HCT116 (cell line): ENCODE measurements around the gene COQ6. TPM values are rescaled to one million over a fixed set of nuclear protein-coding genes. Genes with fewer than 3 reads are reported as not detected.

Source experiments
- ATAC-seq: fragments of 200-7000 bp; cut with Tn5 transposase; 2 replicates; pipeline ENCODE4 v1.9.1; 2020; ENCODE audit warnings: mild to moderate bottlenecking, moderate library complexity
- BruUV-seq: library from RNA; stranded (reverse); fragments of 400-500 nt; replicated peaks from 2 replicates; lab custom pipeline; 2021; lab: Mats Ljungman, UMichigan
- CTCF ChIA-PET: fragments of 300-600 bp; sonication (Branson Sonifier 250); formaldehyde crosslinking; loops from one replicate; lab custom pipeline; 2021; ENCODE audit warnings: antibody characterized with exemption; lab: Charles Lee
- POLR2A ChIA-PET: fragments of 300-600, 350-600 bp; sonication (Branson Sonifier 250); formaldehyde crosslinking; loops from one replicate; lab custom pipeline; 2021; ENCODE audit warnings: antibody characterized with exemption; lab: Charles Lee
- RAD21 ChIA-PET, 2 experiments: fragments of 300-600 bp; sonication (Branson Sonifier 250); formaldehyde crosslinking; loops; one replicate each; lab custom pipeline; 2023; ENCODE audit warnings: low total read pairs in 2 of 2; ENCODE audit not compliant: uncharacterized antibody in 2 of 2, unreplicated experiment in 2 of 2, low non-redundant PET in 1 of 2; lab: Charles Lee
- DNase-seq: peaks from one replicate; pipeline ENCODE4 v3.0.0-alpha.2; 2010; ENCODE audit warnings: low read depth, low spot score
- H2AFZ ChIP-seq: fragments of 200-600 bp; shearing (Covaris generic), sonication (generic); 2 replicates; pipeline ENCODE4 v1.6.1; 2017; ENCODE audit warnings: low read depth, mixed run types, mixed read lengths, antibody characterized with exemption, low read length; ENCODE audit not compliant: poor library complexity, severe bottlenecking
- H3K27ac ChIP-seq: 2 replicates; pipeline ENCODE4 v1.5.1; 2012; ENCODE audit warnings: low read depth, low read length
- H3K27me3 ChIP-seq: fragments of 200-600 bp; sonication (generic); 2 replicates; pipeline ENCODE4 v1.6.1; 2016; ENCODE audit warnings: mixed run types, low read length, mixed read lengths; ENCODE audit not compliant: insufficient read depth
- H3K36me3 ChIP-seq, 2 experiments: fragments of 200-500 bp in 1 of 2; fragments of 200-600 bp in 1 of 2; sonication (Bioruptor generic) in 1 of 2; sonication (generic) in 1 of 2; 2 replicates each; pipeline versions ENCODE4 v1.5.1 to v1.6.1; 2014 to 2016; ENCODE audit warnings: low read length in 2 of 2, inconsistent platforms in 1 of 2, mixed read lengths in 1 of 2, mixed run types in 1 of 2; ENCODE audit not compliant: insufficient read depth in 2 of 2, control insufficient read depth in 1 of 2
- H3K4me1 ChIP-seq, 2 experiments: fragments of 200-600 bp in 1 of 2; sonication (generic) in 1 of 2; 2 replicates each; pipeline versions ENCODE4 v1.5.1 to v1.6.1; 2012 to 2017; ENCODE audit warnings: low read length in 2 of 2, inconsistent platforms in 1 of 2, mild to moderate bottlenecking in 1 of 2, mixed read lengths in 1 of 2, mixed run types in 1 of 2, moderate library complexity in 1 of 2; ENCODE audit not compliant: insufficient read depth in 2 of 2, control insufficient read depth in 1 of 2
- H3K4me2 ChIP-seq: fragments of 200-600 bp; sonication (generic); 2 replicates; pipeline ENCODE4 v1.6.1; 2017; ENCODE audit warnings: mixed run types, low read length, mixed read lengths
- H3K4me3 ChIP-seq, 2 experiments: fragments of 200-600 bp in 1 of 2; sonication (generic) in 1 of 2; replicated peaks in 1 of 2; 2 replicates each; pipeline ENCODE4 v1.5.1; 2011 to 2016; ENCODE audit warnings: low read length in 2 of 2, control low read depth in 1 of 2, low read depth in 1 of 2, mild to moderate bottlenecking in 1 of 2, mixed read lengths in 1 of 2, mixed run types in 1 of 2
- H3K79me2 ChIP-seq: fragments of 200-600 bp; sonication (generic); 2 replicates; pipeline ENCODE4 v1.6.1; 2017; ENCODE audit warnings: mild to moderate bottlenecking, mixed run types, low read length, moderate library complexity, mixed read lengths; ENCODE audit not compliant: insufficient read depth
- H3K9ac ChIP-seq: fragments of 200-600 bp; sonication (generic); 2 replicates; pipeline ENCODE4 v1.6.1; 2016; ENCODE audit warnings: low read length, mixed read lengths
- H3K9me2 ChIP-seq: fragments of 200-600 bp; sonication (generic), shearing (Covaris generic); 2 replicates; pipeline ENCODE4 v1.6.1; 2017; ENCODE audit warnings: mixed run types, mild to moderate bottlenecking, moderate library complexity; ENCODE audit not compliant: insufficient read depth
- H3K9me3 ChIP-seq, 2 experiments: fragments of 200-500 bp in 1 of 2; fragments of 200-600 bp in 1 of 2; sonication (Bioruptor generic) in 1 of 2; sonication (generic) in 1 of 2; 2 replicates each; pipeline ENCODE4 v1.6.1; 2014 to 2017; ENCODE audit warnings: low read length in 2 of 2, mixed read lengths in 2 of 2, inconsistent platforms in 1 of 2, low read depth in 1 of 2, mild to moderate bottlenecking in 1 of 2, mixed run types in 1 of 2, moderate library complexity in 1 of 2; ENCODE audit not compliant: control insufficient read depth in 1 of 2, insufficient read depth in 1 of 2
- H4K20me1 ChIP-seq: fragments of 200-600 bp; sonication (generic), shearing (Covaris generic); 2 replicates; pipeline ENCODE4 v1.6.1; 2017; ENCODE audit warnings: mixed run types, mild to moderate bottlenecking, moderate library complexity; ENCODE audit not compliant: insufficient read depth
- CBX3 ChIP-seq: IDR thresholded peaks from 2 replicates; pipeline ENCODE4 v1.6.1; 2012; ENCODE audit warnings: low read depth
- CEBPB ChIP-seq: IDR thresholded peaks from 2 replicates; pipeline ENCODE4 v1.6.1; 2012; ENCODE audit warnings: low read depth
- EGR1 ChIP-seq: IDR thresholded peaks from 2 replicates; pipeline ENCODE4 v1.6.1; 2012; ENCODE audit warnings: low read depth
- ELF1 ChIP-seq: IDR thresholded peaks from 2 replicates; pipeline ENCODE4 v1.6.1; 2012; ENCODE audit warnings: low read depth, borderline replicate concordance
- EZH2 ChIP-seq: fragments of 200-600 bp; sonication (generic); IDR thresholded peaks from 2 replicates; pipeline ENCODE4 v1.6.1; 2017; ENCODE audit warnings: antibody characterized with exemption, mixed run types
- POLR2AphosphoS5 ChIP-seq: IDR thresholded peaks from 2 replicates; pipeline ENCODE4 v1.6.1; 2011; ENCODE audit warnings: mild to moderate bottlenecking, low read depth, low read length, moderate library complexity
- RAD21 ChIP-seq: IDR thresholded peaks from 2 replicates; pipeline ENCODE4 v1.6.1; 2012; ENCODE audit warnings: low read depth, mild to moderate bottlenecking
- SP1 ChIP-seq: IDR thresholded peaks from 2 replicates; pipeline ENCODE4 v1.6.1; 2012; ENCODE audit warnings: low read depth
- SRF ChIP-seq: IDR thresholded peaks from 2 replicates; pipeline ENCODE4 v1.6.1; 2012; ENCODE audit warnings: low read depth
- TCF7L2 ChIP-seq: IDR thresholded peaks from 2 replicates; pipeline ENCODE4 v1.7.0; 2011; ENCODE audit warnings: borderline replicate concordance, inconsistent platforms; ENCODE audit not compliant: insufficient read depth, insufficient read length; ENCODE audit errors: extremely low read depth
- YY1 ChIP-seq: IDR thresholded peaks from 2 replicates; pipeline ENCODE4 v1.6.1; 2011; ENCODE audit warnings: low read length, low read depth, moderate library complexity, mild to moderate bottlenecking; ENCODE audit not compliant: insufficient replicate concordance; ENCODE audit errors: extremely low read depth
- ZFX ChIP-seq: fragments of 450-650 bp; IDR thresholded peaks from 2 replicates; pipeline ENCODE4 v1.6.1; 2017
- ZNF274 ChIP-seq: fragments of 200-500 bp; sonication (Bioruptor generic); IDR thresholded peaks from 2 replicates; pipeline ENCODE4 v1.6.1; 2014; ENCODE audit warnings: mild to moderate bottlenecking, low read depth, low read length, inconsistent platforms
- intact Hi-C: fragments of 100-400 bp; cut with micrococcal nuclease; formaldehyde crosslinking; loops from 2 replicates; pipeline ENCODE4 v1.10.0; 2022
- total RNA-seq: library from RNA; stranded (reverse); gene quantifications from one replicate; pipeline ENCODE4 v1.2.1, GENCODE V29; 2021; ENCODE audit not compliant: unreplicated experiment
- TF ChIP-seq, protein P1 (sequence below): IDR thresholded peaks from 2 replicates; pipeline ENCODE4 v1.6.1; 2011; ENCODE audit warnings: mild to moderate bottlenecking, low read length, moderate library complexity; ENCODE audit not compliant: insufficient replicate concordance; ENCODE audit errors: extremely low read depth
- TF ChIP-seq, protein P2 (sequence below): IDR thresholded peaks from 2 replicates; pipeline ENCODE4 v1.6.1; 2012
- TF ChIP-seq, protein P3 (sequence below): IDR thresholded peaks from 2 replicates; pipeline ENCODE4 v1.6.1; 2012; ENCODE audit warnings: low read depth

The COQ6 gene
- total RNA-seq, 1 experiment from 2014 or later, result 21.6 TPM

DNA sequence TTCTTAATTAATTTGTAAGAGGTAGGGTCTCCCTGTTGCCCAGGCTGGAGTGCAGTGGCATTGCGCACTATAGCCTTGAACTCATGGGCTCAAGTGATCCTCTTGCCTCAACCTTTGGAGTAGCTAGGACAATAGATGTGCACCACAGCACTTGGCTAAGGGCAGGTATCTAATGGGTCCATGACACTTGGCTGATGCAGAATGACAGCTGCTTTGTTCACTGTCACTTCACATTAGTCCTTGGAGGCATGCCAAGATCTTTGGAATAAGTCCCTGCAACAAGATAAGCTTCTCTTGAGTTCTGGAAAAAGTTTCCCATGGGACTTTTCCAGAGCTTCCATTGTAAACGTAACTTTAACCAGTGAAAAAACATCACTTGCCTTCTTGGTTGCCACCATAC is 23.4 kb downstream of the COQ6 start:
- POLR2A ChIA-PET, result no interaction called here
- BruUV-seq, result no TSS peak

More for the DNA sequence above, 23.4 kb downstream of the COQ6 start:
- peaks cover 0 to 5% of the 10 kb centered on the region in 2 experiments; a peak in 1 of 4 replicates for H3K36me3 ChIP-seq
- H2AFZ ChIP-seq, result no peak overlapping the region
- no peaks in the 10 kb centered on the region for H3K79me2 ChIP-seq
- H3K4me3 ChIP-seq, result no peak overlapping the region
- intact Hi-C loops, result no loop called here
- H3K27ac ChIP-seq, result no peak overlapping the region
- ChIA-PET RAD21 (no interaction called here), CTCF (no interaction called here)
- H4K20me1 ChIP-seq, result no peaks in the 10 kb centered on the region
- DNase-seq (no peak), ATAC-seq (no peak)
- TF ChIP-seq EZH2, result no peak
- no peak for TF ChIP-seq RAD21
- TF ChIP-seq ZFX, result no peak
- no peak for TF ChIP-seq CBX3
- TF ChIP-seq ELF1, result no peak
- TF ChIP-seq, protein P1, sequence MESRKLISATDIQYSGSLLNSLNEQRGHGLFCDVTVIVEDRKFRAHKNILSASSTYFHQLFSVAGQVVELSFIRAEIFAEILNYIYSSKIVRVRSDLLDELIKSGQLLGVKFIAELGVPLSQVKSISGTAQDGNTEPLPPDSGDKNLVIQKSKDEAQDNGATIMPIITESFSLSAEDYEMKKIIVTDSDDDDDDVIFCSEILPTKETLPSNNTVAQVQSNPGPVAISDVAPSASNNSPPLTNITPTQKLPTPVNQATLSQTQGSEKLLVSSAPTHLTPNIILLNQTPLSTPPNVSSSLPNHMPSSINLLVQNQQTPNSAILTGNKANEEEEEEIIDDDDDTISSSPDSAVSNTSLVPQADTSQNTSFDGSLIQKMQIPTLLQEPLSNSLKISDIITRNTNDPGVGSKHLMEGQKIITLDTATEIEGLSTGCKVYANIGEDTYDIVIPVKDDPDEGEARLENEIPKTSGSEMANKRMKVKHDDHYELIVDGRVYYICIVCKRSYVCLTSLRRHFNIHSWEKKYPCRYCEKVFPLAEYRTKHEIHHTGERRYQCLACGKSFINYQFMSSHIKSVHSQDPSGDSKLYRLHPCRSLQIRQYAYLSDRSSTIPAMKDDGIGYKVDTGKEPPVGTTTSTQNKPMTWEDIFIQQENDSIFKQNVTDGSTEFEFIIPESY, result no peak
- no peak for TF ChIP-seq ZNF274
- TF ChIP-seq TCF7L2, result no peak
- TF ChIP-seq CEBPB, result no peak
- TF ChIP-seq, protein P2, sequence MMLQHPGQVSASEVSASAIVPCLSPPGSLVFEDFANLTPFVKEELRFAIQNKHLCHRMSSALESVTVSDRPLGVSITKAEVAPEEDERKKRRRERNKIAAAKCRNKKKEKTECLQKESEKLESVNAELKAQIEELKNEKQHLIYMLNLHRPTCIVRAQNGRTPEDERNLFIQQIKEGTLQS, result no peak
- no peak for TF ChIP-seq YY1
- TF ChIP-seq SP1, result no peak
- TF ChIP-seq SRF, result no peak
- TF ChIP-seq EGR1, result no peak
- TF ChIP-seq, protein P3, sequence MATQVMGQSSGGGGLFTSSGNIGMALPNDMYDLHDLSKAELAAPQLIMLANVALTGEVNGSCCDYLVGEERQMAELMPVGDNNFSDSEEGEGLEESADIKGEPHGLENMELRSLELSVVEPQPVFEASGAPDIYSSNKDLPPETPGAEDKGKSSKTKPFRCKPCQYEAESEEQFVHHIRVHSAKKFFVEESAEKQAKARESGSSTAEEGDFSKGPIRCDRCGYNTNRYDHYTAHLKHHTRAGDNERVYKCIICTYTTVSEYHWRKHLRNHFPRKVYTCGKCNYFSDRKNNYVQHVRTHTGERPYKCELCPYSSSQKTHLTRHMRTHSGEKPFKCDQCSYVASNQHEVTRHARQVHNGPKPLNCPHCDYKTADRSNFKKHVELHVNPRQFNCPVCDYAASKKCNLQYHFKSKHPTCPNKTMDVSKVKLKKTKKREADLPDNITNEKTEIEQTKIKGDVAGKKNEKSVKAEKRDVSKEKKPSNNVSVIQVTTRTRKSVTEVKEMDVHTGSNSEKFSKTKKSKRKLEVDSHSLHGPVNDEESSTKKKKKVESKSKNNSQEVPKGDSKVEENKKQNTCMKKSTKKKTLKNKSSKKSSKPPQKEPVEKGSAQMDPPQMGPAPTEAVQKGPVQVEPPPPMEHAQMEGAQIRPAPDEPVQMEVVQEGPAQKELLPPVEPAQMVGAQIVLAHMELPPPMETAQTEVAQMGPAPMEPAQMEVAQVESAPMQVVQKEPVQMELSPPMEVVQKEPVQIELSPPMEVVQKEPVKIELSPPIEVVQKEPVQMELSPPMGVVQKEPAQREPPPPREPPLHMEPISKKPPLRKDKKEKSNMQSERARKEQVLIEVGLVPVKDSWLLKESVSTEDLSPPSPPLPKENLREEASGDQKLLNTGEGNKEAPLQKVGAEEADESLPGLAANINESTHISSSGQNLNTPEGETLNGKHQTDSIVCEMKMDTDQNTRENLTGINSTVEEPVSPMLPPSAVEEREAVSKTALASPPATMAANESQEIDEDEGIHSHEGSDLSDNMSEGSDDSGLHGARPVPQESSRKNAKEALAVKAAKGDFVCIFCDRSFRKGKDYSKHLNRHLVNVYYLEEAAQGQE, result no peak
- no peak for TF ChIP-seq POLR2AphosphoS5
- H3K9me3 ChIP-seq, result no peaks in the 10 kb centered on the region
- H3K9me2 ChIP-seq, result no peaks in the 10 kb centered on the region
- no peaks in the 10 kb centered on the region for H3K27me3 ChIP-seq
- H3K4me2 ChIP-seq, result no peak overlapping the region
- no peaks in the 10 kb centered on the region for H3K4me1 ChIP-seq
- H3K9ac ChIP-seq, result no peak overlapping the region
